ENCODE data around the gene MYH15.

MYH15 gene

DNA sequence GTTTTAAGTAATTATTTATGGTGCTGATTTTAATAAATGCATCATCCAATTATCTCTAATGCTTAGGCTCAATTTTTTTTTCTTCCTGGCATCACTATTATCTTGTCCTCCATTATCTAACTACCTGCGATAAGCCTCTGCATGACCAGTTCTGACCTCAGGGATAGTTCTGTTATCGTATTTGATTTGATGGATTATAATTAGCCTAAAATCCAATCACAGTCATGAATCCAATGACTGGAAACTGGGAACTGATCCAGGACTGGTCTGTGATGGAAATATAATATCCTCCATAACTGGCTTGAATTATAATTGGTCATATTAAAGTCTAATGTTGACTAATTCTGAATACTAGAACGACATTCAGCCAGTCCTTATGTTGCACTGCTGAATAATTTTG, 1.1 kb downstream of the MYH15 start:
- DNase-seq = no peak

DNA sequence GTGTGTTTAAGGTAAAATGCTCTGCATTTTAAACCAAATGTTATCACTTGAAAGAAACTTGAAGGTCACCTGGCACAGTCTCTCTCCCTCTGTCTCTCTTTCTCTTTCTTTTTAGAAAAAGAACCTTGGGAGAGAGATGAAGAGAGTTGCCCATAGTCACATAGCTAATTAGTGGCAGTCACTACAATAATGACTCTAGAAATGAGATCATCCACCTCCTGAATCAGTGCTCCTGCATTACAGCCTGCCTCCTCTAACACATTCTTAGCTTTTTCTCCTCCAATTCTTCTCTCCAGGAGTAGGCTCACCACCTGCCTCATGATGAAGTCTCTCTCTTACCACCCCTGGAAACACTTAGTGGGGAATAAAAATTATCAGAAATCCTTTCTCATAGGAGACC, 2.5 kb downstream of the MYH15 start:
- DNase-seq = no peak

DNA sequence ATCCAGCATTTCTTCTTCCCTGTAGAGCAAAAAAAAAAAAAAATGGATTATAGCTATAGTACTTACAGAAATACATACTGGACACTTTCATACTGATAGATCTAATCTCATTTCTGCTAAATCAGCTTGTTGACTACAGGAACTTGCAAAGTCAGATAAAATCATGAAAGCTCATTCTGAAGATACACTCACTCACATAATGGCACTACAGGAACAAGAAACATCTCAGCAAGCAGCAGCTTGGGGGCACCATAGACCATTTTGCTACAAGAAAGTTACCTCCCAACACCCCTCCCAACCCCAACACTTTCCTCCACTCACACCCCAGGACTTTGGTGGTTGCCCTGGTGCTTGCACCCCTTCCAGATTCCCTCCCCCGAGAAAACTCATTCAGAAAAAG, 4.6 kb downstream of the MYH15 start:
- DNase-seq = no peak

DNA sequence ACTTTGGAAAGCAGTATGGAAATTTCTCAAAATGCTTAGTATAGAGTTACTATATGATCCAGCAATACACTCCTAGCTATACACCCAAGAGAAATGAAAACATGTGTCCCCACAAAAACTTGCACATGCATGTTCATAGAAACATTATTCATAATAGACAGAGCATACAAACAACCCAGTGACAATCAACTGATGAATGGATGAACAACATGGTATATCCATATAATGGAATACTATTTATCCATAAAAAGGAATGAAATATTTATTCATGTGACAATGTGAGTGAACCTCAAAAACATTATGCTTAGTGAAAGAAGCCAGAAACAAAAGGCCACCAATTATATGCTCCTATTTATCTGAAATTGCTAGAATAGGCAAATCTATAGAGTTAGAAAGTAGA, 6.7 kb downstream of the MYH15 start:
- no peak for DNase-seq

DNA sequence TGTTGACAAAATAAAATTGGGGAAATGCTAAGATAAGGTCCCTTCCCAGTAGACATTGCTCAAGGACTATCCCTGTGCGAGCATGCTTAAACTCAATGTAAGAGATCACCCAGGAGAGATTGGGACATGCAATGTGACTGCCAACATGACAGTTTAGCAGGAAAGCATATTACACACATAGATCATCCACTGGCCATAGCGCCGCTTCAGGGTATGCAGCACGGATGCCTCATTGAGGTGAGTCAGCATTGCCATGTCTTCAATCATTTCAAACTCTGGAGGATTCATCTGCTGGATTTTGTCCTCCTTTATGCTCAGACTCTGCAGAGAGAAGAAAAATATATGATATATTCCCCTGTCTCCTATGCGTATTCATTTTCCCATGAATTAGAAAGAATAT, 8.9 kb downstream of the MYH15 start:
- DNase-seq = no peak

DNA sequence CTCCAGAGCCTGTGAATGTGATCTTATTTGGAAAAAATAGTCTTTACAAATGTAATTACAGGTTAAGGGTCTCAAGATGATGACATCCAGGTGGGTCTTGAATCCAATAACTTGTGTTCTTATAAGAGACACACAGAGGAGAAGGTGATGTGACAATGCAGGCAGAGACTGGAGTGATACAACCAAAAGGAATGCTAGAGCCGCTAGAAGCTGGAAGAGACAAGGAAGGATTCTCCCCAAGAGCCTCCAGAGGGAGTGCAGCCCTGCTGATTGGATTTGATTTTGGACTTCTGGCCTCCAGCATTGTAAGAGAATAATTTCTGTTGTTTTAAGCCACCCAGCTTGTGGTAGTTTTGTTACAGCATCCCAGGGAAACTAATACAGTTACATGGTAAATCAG, 9.7 kb downstream of the MYH15 start:
- no peak for DNase-seq

DNA sequence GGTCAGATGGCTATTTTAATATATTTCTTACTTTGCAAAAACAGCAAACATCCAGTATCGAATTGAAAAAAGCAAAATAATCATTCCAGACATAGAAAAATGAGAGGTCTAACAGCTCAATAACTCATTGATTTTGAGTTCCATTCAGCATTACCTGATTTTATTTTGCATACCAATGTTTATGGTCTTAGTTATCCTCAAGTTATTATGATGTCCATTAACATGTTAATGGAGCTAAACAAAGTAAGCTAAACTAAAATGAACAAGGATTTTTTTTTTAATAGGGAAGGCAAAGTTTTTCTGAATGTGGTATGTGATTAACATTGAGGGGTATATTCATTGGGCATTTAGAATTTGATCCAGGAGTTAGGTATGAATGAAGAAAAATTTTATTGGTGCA, 13.1 kb downstream of the MYH15 start:
- DNase-seq = no peak

DNA sequence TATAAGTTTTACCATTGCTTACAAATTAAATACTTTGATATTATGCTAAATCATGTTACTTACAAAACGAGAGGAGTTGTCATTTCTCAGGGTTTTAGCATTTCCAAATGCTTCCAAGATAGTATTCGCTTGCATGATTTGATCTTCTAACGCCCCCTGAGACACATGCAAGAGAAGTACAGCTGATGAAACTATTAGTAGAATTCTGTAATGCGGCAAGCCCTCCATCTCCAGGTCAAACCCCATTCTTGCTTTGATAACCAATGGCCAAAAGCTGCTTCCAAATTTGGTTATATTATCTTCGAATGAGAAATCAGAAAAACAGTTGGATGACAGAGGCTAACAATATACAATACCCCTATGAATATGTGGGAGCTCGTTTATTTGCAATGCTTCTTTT, 14.7 kb downstream of the MYH15 start:
- DNase-seq = no peak

DNA sequence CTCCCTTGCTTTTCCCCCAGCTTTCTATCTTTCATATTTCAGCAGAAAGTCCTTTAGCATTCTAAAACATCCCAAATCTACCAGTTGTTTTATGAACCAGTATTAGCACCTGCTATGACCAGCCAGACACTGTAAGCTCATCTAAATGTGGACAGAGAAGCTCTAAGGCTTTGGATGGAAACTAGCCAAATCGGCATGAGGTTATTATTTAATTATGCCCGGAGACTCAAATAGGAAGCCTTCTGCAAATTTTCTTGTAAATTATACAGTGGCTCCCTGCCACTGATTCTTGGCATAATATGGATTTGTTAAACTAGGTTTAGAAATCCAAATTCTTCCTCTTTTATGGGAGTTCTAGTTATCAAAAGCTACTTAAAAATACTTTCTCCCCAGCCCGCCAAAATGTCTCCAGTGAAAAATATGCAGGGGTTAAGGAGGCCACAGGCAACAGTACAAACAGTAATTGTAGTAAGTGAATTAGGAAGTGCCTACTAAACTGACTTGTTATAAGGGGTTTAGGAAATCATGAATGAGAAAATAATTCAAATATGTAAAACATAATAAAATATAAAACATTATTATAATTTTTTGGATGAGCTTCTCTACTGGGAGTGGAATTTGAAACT, 15.4 kb downstream of the MYH15 start:
- DNase-seq = no peak

DNA sequence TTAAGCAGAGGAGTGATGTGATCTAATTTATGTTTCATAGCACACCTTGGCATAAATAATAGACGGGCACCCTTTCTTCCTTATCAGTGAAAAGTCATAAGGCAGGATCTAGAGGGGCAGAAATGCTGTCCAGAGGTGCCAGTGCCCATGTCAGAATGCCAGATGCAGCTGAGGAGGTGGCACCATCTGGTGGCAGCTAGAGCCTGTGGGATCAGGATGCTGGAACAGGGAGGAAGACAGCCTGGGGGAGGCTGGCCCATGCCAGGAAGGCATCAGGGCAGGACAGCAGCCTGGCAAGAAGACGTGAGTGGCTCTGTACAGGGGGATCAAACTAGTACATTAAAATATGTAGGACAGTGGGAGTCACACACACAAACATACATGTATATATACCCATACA, 16.5 kb downstream of the MYH15 start:
- no peak for DNase-seq

DNA sequence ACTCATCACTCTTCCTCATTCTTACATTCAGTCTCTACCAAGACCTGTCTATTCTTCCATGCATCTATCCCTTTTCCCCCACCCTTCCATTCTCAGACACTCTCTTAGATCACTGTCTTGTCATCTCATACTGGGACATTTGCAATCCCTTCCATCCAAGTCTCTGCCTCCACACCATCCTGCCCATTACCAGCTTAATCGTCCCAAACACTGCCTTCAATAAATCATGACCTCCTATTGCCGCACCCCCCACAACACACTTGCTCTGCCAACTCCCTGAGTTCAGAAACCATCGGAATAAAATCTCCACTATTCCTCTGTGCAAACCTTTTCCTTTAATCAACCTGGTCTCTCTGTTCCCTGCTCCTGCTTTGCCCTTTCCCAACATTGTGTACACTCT, 18.9 kb downstream of the MYH15 start:
- DNase-seq = no peak

DNA sequence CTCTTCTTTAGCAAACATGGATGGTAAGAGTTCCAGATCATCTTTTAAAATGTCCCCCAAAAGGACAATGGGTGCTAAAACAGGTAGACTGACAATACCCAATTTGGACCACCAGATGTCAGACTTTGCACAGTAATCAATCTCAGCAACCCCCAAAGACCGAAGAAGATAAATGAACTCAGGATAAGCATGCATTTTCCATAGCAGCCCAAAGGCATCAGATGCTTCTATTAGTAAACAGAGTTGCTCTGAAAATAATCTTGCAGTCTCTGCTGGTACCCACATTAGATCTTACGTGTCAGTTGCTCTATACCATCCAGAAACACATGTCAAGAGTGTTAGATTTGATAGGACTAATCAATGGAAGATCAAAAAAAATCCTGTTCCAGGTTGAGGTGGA, 20.6 kb downstream of the MYH15 start:
- no peak for DNase-seq

DNA sequence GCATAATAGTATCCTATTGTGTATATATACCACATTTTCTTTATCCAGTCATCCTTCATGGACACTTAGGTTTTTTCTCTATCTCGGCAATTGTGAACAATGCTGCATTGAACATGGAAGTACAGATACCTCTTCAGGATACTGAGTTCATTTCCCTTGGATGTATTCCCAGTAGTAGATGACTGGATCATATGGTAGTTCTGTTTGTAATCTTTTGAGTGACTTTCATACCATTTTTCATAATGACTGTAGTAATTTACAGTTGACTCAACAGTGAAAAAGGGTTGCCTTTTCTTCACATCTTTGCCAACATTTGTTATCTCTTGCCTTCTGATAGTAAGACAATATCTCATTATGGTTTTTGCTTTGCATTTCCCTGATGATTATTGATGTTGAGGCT, 21.8 kb downstream of the MYH15 start:
- no peak for DNase-seq

DNA sequence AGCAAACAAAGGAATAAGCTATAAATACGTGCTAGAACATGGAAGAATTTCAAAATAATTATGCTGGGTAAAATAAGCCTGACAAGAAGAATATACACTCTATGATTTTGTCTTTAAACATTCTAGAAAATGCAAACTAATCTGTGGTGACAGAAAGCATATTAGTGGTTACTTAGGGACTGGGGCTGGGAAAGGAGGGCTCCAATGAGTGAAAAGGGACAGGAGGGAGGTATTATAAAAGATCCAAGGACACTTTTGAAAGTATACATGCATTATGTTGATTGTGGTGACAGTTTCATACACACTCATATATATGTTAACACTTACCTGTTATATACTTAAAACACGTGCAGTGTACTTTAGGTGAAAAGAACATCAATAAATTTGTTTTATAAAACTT, 23.0 kb downstream of the MYH15 start:
- no peak for DNase-seq

DNA sequence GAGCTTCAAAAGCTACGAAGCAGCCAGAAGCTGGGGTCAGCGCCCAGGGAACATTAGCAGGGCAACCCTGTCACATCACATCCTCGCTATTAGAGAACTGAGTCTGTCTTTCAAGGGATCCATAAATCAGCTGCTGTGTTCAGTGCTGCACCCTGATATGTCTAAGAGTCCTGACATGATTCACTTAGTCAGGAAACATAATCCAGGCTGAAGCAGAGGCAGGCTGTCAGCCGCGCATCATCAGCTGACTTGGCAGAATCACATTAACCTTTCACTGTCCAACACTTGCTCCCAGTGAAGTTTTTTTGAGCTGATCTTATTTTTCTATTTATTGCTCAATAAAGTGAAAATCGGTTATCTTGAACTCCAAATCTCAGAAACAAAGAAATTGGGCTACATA, 23.5 kb downstream of the MYH15 start:
- DNase-seq = no peak

DNA sequence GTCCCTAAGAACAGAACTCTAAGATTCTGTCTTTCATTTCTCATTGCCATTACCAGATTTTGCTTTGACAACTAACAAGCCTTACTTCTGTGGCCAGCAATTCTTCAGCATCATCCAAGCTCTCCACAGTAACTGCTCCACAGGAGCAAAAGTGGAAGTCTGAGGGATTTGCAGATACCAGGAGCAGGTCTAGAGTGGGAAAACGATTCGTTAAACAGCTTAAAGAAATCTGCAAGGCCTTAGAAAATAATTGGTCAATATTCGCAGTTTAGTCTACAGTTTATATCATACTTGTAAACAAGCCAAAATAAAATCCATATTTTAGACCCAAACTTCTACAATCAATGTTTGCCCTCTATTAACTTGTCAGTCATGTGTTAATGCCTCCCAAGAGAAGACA, 24.1 kb downstream of the MYH15 start:
- no peak for DNase-seq

DNA sequence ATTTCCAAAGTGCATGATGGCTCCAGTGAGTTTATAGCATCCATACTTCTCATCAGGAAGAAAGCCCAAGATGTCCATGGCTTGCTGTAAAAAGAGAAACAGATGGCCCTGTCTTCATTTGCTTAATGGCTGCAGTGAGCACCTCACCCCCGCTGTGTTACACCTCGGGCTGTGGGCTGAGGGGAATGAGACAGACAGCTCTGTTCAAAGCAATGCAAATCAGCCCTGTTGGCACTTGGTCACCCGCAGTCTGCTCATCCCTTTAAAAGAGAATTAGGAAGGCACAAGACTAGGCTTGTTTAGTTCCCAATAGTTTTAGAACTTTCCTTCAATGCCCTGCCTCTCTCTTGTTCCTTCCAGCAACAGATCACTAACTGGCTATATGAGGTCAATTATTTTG, 25.2 kb downstream of the MYH15 start:
- DNase-seq = no peak

DNA sequence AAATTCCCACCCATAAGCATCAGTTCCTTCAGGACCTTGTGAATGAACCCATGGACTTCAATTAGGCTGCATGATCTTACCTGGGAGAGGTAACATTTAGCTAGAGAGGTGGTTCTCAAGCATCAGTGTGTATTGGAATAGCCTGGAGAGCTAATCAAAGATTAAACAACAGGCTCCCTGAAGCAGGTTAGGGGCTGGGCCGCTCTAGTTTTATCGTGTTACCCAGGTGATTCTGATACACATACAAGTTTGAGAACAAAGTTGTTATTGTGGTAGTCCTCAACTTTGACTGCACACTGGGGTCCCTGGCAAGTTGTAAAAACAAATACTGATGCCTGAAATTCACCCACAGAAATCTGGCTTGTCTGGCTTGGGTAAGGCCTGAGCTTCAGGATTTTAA, 31.2 kb downstream of the MYH15 start:
- no peak for DNase-seq

DNA sequence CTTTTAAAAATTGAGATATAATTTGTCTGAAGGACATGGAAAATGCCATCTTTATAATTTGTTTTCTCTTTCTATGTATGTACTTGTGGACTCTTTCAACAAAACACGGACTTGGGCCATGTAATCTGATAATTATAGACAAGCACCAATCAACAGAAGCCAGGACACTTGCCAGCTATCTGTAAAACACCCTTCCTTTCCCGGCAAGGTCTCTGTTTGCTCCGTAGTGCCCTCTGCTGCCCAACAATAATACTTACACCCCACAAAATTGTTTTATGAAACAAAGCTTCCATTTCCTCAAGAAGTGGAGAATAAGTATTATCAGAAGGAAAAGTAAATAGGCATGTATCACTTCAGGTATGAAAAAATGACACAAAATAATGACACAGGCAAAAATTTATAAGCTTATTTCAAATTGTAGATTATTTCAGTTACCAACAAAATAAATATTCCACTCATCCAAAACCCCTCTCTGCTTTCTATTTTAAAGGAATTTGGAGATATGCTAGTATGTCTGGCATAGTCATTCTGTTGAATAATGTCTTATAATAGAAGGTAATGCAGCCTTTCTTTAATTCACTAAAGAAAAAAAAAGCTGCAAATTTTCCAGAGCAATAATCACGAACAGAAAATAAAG, 32.8 kb downstream of the MYH15 start:
- peak; percentile 54 for DNase-seq

DNA sequence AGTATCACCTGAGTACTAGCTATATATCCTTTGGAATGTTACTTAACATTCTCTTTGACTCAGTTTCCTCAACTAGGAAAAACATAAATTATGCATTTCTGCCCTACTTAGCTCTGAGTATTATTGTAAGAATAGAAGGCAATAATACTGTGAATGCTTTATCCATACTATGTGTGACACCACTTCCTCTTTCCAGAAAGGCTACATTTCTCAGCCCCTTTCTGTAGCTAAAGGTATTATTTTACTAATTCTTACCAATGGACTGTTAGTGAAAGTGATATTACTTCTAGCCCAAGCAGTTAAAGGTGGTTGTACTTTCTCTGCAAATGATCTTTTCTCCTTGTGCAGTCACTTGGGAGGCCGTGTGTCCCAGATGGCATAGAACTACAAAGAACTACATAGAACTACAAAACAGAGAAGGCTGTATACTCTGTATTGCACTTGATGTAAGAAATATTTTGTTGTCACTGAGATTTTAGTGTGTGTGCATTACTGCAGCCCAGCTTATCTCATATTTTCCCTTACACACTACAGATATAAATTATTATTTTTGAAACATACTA, 35.1 kb downstream of the MYH15 start:
- DNase-seq = no peak

DNA sequence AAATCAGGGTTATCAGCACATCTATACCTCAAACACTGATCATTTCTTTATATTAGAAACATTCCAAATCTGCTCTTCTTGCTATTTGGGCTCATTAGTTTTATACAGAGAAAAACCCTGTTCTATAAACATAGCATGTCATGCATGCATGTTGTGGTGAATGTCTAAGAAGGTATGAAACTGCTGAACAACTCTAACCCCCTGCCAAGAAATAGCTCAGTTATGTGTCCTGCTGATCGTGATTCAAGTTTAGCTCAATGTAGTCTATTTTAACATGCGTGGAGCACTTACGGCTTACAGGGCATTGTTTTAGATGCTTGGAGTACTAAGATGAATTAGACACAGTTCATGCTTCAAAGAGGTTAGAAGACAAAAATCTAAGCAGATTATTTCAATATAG, 35.8 kb downstream of the MYH15 start:
- DNase-seq = no peak

DNA sequence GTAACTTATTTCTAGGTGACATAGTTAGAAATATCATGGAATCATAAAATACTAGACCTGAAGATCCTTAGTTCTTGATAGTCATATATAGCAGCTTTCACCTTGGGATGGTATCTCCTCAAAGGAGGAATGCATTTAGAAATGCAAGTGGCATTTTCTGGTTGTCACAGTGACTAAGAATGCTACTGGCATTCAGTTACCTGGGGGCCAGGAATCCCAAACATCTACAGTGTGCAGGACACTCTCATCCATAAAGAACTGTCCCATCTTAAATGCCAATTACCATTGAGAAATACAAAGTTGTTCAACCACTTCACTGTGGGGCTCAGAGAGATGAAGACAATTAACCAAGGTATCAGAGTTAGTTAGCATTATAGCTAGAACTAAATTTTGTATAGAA, 36.7 kb downstream of the MYH15 start:
- no peak for DNase-seq

DNA sequence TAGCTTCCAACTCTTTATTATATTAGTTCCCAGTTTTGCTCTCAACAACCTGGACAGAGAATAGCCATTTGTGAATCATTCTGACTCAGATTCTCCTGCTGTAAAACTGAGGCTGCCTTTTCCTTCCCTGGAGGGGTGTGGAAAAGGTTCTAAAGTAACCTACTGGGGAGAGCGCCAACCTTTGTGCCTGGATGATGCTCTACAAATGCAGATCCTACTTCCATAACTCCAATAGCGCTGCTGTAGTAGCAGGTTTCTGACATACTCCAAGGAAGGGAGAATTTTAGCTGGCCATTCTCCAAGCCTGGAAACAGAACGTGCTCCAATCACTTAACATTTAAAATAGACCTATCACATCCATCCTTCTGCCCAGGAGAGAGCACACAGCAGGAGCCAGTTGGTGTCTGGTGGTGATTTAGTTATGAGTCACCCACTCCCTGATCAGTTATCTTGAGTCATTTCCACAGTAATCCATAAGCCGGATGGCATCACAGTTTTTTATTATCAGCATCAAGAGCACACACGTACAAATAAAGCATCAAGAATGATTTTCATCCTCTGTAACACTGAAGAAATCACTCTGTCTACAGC, 38.3 kb downstream of the MYH15 start:
- DNase-seq = no peak

DNA sequence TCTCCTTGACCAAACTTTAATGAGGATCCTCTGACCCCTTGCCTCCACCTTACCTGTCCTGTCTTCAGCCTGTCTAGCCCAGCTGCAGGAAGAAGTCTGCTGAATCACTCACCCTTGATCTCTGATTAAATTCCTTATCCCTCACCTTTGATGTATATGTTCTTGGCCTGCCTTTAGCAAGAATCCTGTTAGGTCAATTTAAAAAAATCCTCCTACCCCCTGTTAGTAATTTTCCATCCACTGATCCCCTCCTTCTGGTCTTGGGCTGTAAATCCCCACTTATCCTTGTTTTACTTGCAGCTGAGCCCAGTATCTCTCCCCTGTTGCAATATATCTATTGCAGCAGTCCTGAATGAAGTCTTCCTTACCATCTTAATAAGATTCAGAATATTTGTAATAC, 39.0 kb downstream of the MYH15 start:
- DNase-seq = no peak

DNA sequence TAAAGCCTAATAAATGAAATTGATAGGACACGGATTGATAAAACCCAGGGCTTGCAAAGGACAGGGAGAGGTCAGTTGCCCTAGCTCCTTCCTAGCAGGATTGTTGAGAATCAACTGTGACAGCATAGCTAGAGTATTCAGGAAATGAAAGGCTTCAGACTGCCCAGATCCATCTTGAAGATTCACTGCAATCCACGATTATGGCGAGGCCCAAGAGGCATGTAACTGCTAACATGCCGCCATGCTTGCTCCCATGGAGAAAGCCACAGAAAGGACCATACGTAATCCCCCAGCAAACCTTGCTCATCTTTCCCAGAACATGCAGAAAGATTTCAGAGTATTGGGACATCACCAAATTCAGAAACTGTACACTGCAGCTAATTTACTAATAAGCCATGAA, 41.3 kb downstream of the MYH15 start:
- DNase-seq = no peak

All from NCI-H774 (cell line).